ENCODE data around the gene LRRTM4.
A peak's percentile ranks its signal among the peaks of the same experiment; 100 is the strongest.
"Not testable (repeated sequence)": the region's sequence is repeated elsewhere in the genome, so short reads cannot be mapped to it uniquely, and the experiment has no call there.

LRRTM4 gene

GRCh38 chr2:76793647-76794334 is 728.4 kb downstream of the LRRTM4 start:
- no peak for DNase-seq (ENCODE audit: low read depth)
- H3K4me3 ChIP-seq (ENCODE audit: low read depth, low read length) = no peak overlapping the region
- no peak for TF ChIP-seq CTCF (IDR thresholded peaks at IDR 0.05; ENCODE audit: insufficient read depth, low read depth, low read length, missing control alignments)

- not testable (repeated sequence) for H3K4me3 ChIP-seq (ENCODE audit: low read depth, low read length); DNase-seq (ENCODE audit: low read depth)
These were observed 740.9 kb downstream of the LRRTM4 start for GRCh38 chr2:76781313-76781712.

GRCh38 chr2:76763276-76763675 is 758.9 kb downstream of the LRRTM4 start:
- no peak for TF ChIP-seq CTCF (IDR thresholded peaks at IDR 0.05; ENCODE audit: insufficient read depth, low read depth, low read length, missing control alignments)
- H3K4me3 ChIP-seq (ENCODE audit: low read depth, low read length) = no peak overlapping the region
- DNase-seq (ENCODE audit: low read depth) = peak; percentile 26

- H3K4me3 ChIP-seq (ENCODE audit: low read depth, low read length) = no peak overlapping the region
- DNase-seq (ENCODE audit: low read depth) = peak; percentile 2
- TF ChIP-seq CTCF (IDR thresholded peaks at IDR 0.05; ENCODE audit: insufficient read depth, low read depth, low read length, missing control alignments) = no peak
These were observed 761.8 kb downstream of the LRRTM4 start for GRCh38 chr2:76760367-76760704.

- no peak overlapping the region for H3K4me3 ChIP-seq (ENCODE audit: low read depth, low read length)
- DNase-seq (ENCODE audit: low read depth) = peak; percentile 6
- TF ChIP-seq CTCF (IDR thresholded peaks at IDR 0.05; ENCODE audit: insufficient read depth, low read depth, low read length, missing control alignments) = no peak
These were observed 762.4 kb downstream of the LRRTM4 start for GRCh38 chr2:76759634-76760366.

- DNase-seq (ENCODE audit: low read depth) = no peak
- H3K4me3 ChIP-seq (ENCODE audit: low read depth, low read length) = no peak overlapping the region
- no peak for TF ChIP-seq CTCF (IDR thresholded peaks at IDR 0.05; ENCODE audit: insufficient read depth, low read depth, low read length, missing control alignments)
These were observed 769.7 kb downstream of the LRRTM4 start for GRCh38 chr2:76752506-76752905.

- H3K4me3 ChIP-seq (ENCODE audit: low read depth, low read length) = no peak overlapping the region
- DNase-seq (ENCODE audit: low read depth) = no peak
- no peak for TF ChIP-seq CTCF (IDR thresholded peaks at IDR 0.05; ENCODE audit: insufficient read depth, low read depth, low read length, missing control alignments)
These were observed 772.3 kb downstream of the LRRTM4 start for GRCh38 chr2:76749858-76750257.
